Prostate gland (tissue), 2 donors: ENCODE data around the gene ACBD3.

Experiments used
- CTCF ChIP-seq, 4 experiments: fragments of 200-600 bp in 2 of 4; fragments of 450-650 bp in 2 of 4; sonication (generic) in 2 of 4; IDR thresholded peaks; 1 replicate in 3 of 4; 2 replicates in 1 of 4; pipeline ENCODE4 v1.5.1; 2016 to 2019; ENCODE audit warnings: antibody characterized with exemption in 4 of 4, mild to moderate bottlenecking in 2 of 4, moderate library complexity in 2 of 4
- POLR2AphosphoS5 ChIP-seq: sonication (generic); formaldehyde crosslinking; IDR thresholded peaks from one replicate; pipeline ENCODE4 v1.6.1; 2017; ENCODE audit warnings: antibody characterized with exemption

GRCh38 chr1:226233293-226233692, 46.8 kb upstream of the ACBD3 start:
- TF ChIP-seq CTCF (IDR thresholded peaks at IDR 0.05) (no peak), POLR2AphosphoS5 (no peak)
